Measurements from ENCODE around the gene NOL4L.

The NOL4L gene

DNA sequence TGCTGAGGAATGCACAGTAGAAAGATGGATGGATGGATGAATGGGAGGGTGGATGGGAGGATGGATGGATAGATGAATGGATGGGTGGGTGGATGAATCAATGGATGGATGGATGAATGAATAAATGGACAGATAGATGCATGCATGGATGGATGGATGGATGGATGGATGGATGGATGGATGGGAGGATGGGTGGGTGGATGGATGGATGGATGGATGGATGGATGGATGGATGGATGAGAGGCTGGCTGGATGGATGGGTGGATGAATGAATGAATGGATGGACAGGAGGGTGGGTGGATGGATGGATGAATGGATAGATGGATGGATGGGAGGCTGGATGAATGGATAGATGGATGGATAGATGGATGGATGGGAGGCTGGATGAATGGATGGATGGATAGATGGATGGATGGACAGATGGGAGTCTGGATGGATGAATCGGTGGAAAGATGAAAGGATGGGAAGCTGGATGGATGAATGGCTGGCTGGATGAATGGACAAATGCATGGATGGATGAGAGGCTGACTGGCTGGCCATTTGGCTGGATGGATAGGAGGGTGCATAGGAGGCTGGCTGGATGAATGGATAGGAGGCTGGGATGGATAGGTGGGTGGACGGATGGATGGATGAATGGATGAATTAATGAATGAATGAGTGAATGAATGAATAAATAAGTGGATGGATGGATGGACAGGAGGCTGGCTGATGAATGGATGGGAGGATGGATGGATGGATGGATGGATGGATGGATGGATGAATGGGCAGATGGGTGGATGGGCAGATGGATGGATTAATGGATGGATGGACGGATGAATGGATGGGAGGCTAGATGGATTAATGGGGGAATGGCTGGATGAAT is 28.3 kb upstream of the NOL4L start:
- DNase-seq: no peak

DNA sequence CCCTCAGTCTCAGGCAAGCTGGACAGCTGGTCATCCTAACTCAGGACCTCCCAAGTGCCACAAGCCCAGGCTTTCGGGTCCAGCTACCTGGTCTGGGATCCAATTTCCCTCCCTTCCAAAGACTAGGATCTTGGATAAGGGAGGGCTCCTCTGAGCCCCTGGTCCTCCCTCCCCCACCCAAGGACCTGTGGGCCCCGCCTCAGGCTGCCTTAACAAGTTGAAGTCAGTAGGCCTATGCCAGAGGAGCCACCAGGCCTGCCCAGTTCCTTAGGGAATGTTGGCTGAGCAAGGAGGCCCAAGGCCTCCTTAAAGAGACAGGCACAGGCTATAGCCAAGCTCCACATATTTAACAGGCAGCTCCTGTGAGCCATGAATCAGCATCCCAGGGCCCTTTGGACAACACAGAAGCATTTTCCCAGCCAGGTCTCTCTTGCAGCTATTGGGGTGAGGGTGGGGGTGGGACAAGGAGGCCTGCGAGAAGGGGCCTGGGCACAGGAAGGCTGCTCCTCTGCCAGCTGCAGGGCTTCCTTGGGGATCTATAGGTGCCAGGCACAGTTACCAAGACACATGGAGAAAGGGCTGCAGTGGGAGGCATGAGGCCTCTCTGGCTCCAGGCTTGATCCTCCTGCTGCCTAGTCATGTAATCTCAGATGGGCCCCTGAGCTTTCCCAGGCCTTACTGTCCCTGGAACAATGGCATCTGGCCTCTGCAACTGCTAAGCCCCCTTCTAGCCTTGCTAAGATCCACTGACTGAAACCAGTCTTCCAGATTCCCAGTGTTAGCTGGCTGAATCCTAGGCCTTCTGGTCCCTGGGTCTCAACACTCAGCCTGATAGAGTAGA is 27.4 kb upstream of the NOL4L start:
- DNase-seq: no peak

DNA sequence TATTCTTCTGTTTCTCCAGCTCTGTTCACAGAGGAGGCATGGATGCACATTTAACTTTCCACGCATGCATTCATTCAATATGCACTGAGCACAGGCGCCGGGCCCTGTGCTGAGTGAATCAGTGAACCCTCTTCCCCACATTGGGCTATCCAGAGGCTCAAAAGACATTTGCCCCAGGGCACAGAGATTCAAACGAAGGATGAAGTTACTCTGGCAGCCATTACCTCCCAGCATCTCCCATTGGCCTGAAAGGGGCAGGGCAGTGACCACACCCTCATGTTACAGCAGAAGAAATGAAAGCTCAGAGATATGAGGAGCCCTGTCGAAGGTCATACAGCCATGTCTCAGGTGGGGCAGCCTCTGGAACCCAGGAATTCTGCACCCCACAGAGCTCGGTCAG is 26.7 kb upstream of the NOL4L start:
- DNase-seq: no peak

DNA sequence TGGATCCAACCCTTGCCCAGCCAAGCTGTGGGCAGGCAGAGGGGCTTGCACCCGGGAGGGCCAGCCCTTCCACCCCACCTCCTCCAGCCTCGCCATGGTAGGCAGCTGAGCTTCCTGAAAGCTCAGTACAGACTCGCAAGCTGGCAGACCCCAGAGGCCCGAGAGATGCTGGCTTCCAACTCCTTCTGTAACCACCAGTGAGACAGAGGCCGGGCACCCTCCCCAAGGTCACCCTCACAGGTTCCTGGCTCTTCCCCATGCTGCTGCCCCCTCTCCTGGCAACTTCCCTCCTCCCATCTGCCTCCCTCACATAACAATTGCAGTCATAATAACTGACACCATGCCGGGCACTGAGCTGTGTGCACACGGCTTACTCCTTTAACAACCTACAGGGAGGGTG is 26.2 kb upstream of the NOL4L start:
- DNase-seq: no peak

DNA sequence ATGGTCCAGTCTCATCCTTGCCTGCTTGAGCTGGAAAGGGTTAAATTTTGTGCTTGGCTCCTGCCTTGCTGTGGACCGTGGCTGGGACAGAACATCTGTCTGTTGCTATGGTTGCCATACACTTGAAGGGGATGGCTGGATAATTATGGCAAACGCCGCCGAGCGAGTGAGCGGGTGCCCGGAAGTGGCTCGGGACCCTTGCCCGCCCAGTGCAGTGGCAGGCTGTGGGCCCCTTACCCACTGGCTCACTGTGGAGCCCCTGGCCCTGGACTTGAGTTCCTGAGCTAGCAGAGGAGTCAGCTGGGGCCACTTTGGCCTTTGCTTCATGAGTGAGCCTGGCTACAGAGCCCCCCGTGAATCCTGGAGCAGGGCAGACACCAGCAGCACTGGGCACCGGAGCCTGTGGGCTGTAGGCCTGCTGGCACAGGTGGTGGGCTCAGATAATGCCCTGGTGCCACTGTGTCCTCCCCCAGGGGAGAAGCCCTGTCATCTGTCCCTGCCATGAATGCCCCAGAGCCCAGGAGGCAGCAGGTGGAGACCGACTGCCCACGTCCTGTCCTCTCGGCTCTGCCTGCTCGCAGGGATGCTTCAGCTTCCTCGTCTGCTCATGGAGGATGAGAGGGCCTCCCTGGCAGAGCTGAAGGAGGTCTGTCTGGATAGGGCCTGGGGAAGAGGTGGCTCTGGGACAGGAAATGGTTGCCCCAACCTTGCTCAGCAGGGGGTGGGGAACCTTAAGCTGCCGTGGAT is 25.5 kb upstream of the NOL4L start:
- DNase-seq: no peak

DNA sequence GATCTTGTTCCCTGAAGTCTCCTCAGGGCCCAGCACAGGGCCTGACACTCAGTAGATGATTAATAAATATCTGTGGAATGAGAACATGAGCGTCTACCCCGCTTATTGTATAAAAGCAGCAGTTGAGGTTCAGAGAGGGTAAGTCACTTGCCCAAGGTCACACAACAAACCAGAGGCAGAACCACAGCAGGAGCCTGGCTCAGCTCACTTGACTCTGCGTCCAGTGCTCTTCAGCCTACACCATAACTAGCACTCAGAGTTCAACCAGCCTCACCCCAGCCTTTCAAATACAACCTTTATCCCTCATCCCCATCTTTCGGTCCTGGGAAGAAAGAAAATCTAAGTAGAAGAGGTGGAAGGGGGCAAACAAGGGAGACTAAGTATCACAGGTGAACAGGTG is 24.9 kb upstream of the NOL4L start:
- DNase-seq: no peak

DNA sequence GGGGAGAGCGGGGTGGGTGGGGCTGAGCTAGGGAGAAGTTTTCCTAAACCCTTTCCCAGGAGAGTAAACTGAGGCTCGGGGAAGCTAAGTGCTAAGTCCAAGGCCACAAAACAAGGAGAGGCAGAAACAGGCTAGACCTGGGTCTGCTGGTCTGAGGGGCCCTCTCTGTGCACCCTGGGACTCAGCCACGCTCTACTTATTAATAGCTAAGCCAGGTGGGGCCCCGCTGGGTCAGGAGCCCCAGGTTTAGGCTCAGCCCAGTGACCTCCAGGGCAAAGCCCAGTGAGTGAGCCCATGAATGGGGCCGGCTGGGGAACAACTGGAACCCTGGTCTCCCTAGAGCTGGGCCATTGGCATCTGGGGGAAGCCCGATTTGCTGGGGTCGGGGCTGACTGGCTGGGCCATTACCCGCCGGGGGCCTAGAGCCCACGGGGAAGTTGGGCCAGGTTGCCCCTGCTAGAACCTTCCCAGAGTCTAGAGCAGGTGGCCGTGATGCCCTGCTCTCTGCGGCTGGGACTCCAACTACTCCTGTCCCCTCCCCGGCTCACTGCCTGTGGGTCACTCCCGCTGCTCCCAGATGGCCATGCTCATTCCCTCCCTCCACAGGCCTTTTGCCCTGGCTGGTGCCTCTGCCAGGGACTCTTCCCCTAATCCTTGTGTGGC is 24.1 kb upstream of the NOL4L start:
- no peak for DNase-seq

DNA sequence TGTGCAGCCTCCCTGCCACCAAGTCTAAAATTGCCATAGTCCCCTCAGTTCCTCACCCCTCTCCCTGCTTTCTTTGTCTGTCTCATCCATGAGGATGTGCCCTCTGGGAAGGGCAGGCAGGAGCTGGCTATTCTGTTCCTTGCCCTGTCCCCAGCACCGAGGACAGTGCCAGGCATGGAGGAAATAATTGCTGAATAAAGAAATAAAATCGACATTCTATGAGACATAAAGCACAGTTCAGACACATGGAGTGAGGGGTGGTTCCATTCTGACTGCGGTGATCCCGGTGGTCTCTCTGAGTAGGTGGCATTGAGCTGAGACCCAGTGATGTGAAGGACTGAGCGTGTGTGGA is 23.5 kb upstream of the NOL4L start:
- DNase-seq: no peak

DNA sequence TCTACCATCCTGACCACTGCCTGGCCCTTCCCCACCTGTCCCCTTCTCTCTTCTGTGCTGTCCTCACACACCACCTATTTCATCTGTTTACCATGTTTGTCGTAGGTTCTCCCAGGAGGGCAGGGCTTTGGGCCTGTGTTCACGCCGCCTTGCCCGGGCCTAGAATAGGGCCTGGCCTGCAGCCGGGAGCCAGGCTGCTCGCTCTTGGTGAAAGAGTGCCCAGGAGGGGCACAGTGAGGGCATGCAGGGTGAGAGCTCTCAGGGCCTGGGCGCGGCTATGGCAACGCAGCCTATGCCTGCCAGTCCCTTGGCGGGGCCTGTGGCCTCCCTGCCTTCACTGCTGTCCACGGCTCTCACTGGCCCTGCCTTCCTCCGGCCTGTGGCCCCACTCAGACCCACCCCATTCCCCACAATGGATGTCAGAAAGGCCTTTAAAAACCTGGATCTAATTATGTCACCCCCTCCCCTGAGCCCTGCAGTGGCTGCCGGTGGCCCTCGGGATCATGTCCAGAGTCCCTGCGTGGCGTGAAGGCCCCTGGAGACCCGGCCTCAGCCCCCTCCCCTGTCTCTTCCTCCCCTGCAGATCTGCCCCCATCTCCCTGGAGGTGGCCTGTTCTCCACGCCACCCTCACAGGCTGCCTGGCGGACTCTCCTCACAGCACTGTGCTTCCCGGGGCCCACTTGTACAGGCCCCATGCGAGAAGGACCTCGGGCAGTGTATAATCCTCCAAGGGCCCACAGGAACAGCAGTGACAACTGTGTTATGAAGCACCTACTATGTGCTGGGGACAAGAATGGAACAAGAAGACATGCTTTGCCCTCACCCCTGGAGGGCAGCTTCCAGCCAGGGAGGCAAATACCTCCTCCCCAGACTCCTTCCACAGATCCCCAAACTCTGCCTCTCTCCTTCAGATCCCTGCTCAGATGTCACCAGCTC is 22.9 kb upstream of the NOL4L start:
- no peak for DNase-seq

DNA sequence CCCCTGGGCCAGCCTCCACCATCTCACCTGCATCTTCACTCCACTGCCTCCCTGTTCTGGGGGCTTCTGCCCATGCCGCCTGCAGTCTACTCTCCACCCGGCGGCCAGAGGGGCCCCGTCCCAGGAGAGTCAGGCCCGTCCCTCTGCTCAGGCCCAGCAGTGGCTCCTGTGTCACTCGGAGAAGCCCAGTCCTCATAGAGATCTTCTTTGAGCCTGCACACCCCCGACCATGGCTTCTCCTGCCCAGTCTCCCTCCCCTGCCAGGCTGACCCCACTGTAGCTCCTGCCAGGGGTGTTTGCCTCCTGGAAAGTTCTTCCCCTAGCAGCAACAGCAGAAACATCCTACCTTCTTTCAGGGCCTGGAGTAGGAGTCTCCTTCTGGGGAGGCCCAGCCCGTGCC is 22.2 kb upstream of the NOL4L start:
- no peak for DNase-seq

DNA sequence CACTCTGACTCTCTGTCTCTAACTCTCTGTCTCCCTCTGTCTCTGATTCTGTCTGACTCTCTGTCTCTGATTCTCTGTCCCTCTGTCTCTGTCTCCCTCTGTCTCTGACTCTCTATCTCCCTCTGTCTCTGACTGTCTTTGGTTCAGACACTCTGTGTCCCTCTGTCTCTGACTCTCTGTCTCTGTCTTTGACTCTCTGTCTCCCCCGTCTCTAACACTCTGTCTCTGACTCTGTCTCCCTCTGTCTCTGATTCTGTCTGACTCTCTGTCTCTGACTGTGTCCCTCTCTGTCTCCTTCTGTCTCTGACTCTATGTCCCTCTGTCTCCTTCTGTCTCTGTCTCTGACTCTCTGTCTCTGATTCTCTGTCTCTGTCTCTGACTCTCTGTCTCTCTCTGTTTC is 21.7 kb upstream of the NOL4L start:
- no peak for DNase-seq

DNA sequence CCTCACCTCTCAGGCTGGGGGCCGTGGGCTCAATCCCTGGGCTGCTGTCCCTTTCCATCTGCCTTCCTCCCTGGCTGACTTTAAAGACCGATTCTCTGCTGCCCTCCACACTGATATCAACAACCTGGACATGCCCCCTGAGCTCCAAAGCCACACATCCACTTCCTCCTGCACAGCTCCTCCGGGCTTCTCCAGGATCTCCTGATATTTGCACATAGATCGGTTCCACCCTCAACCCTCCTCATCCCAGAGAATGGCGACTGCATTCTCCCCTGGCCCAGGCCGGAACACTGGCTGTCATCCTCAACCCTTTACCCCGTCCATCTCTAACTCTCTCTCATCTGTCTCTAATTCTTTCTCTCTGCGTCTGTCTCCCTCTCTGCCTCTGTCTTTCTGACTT is 21.0 kb upstream of the NOL4L start:
- no peak for DNase-seq

DNA sequence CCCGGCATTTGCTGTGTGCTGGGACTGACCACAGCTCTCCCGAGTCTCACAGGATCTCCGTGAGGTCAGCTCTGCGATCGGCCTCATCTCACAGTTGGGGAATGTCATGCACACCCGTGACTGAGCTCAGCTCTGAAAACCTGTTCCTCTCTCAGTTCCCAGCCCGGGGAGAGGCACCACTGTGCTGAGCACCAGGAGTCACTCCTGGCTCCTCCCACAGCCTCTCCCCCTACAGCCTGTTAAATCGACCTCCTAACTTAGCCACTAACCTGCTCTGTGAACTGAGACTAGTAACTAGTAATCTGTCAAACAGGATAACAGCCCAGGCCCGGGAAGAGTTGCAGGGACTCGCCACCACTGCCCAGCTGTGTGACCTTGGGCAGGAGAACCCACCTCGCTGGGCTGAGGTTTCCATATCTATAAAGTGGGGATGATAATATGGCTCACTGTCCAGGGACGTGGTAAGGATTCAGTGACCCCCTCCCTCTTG is 20.1 kb upstream of the NOL4L start:
- peak; percentile 93 for DNase-seq

DNA sequence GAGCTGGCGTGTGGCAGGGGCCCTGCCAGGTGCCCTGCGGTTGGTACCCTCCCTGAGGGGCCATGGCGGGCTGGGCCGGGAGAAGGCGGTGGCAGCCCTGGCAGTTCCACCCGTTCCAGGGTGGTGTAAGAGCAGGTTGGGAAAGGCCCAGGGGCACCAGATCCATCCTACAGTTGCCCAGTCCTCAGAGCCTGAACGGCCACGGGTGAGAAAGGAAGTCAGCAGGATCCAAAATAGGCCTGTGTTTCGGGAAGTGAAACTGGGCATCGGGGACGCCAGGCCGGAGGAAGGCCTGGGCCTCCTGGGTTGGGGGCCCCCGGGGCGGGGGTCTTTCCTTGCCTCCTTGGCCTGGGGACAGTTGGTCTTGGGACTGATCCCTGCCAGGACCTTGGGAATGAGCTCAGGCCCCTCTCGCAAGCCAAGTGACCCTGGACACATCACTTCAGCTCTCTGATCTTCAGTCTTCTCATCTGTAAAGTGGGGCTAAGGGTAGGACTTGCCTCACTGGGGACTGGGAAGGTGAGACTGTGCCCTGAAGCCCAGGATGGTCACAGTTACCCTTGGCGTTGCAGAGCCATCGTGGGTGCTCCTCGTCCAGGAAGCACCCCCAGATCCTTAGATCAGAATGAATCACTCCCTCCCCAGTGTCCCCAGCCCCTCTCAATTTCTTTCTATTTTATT is 18.1 kb upstream of the NOL4L start:
- DNase-seq: peak; percentile 89

DNA sequence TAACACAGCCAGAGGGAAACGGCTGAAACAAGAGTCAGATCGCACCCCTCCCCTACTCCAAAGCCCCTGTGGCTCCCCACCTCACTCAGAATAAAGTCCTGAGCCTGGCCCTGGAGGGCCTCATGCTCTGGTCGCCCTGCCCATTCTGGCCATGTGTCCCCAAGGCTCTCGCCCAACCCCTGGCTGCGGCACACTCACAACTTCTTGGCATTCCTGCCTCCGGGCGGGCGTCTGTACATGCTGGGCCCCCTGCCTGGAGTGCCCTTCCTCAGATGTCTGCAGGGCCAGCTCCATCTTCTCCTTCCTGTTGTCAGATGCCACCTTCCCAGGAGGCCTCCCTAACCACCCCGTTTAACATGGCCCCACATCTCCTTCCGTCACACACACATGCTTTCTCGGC is 17.1 kb upstream of the NOL4L start:
- no peak for DNase-seq

DNA sequence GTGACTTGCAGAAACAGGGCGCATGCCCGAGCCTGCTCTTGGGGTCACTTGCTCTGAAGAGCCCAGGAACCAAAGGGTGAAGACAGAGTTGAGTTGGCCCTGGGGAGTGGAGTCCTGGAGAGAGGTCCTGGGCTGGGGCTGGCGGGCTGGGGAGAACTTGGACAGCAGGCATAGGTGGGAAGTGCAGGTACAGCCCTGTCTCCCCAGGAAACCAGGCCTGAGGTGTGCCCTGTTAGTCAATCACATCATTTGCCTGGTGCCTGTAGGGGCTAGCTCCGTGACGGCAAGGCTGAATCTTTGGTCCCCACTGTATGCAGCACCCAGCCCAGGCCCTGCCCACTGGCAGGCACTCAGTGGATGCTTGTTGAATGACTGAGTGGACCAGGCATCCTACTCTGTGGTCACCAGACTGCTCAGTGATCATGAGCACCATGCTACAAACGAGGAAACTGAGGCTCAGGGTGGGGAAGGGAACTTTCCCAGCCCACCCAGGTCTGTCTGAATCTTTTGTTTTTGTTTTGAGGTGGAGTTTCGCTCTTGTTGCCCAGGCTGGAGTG is 15.6 kb upstream of the NOL4L start:
- no peak for DNase-seq

DNA sequence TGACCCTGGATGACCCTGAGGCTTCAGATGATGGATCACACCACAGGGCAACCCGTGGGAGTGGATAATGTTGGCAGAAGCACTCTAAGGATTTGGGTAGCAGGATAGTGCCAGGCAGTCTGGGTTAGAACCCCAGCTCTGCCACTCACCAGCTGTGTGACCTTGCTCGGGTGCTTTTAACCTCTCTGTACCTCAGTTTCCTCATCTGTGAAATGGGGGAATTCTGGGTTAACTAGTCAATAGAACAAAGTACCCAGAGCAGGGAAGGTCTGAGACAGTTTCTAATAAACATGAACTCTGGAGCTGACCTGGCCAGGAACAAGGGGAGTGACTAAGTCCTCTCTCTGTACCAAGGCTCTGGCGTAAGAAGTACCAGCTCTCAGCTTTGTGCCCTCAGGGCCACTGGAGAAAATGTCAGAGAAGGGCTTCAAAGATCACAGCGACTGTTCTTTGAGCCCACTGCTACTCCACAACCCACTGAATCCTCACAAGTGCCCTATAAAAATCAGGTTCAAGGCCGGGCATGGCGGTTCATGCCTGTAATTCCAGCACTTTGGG is 14.7 kb upstream of the NOL4L start:
- no peak for DNase-seq

DNA sequence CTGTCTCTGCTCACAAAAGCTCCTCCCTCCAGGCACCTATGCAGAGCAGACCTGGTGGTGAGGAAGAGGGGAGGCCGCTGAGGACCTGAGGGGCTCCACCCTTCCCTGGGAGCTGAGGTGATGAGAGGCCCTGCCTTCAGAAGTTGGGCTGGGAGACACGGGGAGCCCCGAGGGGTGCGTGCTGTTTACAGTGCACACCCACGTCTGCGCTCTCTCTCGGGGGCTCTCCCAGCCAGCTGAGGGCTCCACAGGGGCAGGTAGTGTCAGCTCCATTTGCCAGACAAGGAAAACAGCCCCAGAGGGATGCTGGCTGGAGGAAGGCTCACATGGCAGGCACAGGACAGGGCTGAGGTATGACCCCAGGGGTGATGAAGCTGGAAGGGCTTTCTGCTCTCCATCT is 13.5 kb upstream of the NOL4L start:
- DNase-seq: no peak

DNA sequence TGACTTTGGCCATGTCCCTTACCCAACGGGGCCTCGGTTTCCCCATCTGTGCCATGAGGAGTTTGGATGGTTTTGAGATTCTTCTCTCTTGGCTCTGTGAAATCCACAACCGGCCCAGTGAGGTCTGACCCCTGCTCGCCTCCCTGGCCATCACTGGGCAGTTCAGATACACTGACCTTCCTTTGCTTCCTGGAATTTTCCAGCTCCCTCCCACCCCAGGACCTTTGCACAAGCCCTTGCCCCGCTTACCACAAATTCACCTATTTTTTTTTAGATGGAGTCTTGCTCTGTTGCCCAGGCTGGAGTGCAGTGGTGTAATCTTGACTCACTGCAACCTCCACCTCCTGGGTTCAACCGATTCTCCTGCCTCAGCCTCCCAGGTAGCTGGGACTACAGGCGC is 12.6 kb upstream of the NOL4L start:
- DNase-seq: no peak

DNA sequence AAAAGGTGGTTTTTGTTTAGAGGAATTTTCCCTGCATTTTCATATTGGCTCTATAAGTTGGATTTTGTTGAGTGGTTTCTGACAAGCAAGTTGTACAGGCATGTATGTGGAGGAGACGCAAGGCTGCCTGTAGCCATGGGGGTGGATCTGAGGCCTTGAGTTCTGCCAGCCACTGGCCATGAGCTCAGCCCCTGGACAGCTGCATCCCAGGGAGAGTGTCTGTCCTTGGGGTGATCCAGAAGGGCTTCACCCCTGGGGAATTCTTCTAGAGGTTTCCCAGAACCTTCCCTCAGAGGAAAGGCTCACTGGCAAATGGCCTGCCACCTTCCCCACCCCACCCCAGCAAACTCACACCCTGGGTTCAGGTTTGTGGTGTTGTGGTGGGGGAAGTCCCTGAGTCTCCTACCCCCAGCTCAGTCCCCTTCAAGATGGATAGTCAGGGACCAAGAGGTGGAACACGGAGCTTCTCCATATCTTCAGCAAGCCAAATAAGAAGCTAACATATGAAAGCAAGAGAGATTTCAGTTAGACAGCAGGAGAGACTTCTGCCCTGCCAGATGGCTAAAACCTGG is 11.6 kb upstream of the NOL4L start:
- DNase-seq: no peak
